C4-2B (cell line): Measurements from ENCODE around the gene ANKH.

Source experiments
- H3K27ac ChIP-seq: fragments of 450-650 bp; 2 replicates; pipeline ENCODE4 v1.5.1; 2017
- ZFX ChIP-seq: fragments of 450-650 bp; IDR thresholded peaks from 2 replicates; pipeline ENCODE4 v1.6.1; 2017
- TF ChIP-seq, protein P1 (sequence below): fragments of 450-650 bp; conservative IDR thresholded peaks from 2 replicates; pipeline ENCODE4 v1.5.1; 2017; ENCODE audit warnings: mild to moderate bottlenecking

ANKH gene

DNA sequence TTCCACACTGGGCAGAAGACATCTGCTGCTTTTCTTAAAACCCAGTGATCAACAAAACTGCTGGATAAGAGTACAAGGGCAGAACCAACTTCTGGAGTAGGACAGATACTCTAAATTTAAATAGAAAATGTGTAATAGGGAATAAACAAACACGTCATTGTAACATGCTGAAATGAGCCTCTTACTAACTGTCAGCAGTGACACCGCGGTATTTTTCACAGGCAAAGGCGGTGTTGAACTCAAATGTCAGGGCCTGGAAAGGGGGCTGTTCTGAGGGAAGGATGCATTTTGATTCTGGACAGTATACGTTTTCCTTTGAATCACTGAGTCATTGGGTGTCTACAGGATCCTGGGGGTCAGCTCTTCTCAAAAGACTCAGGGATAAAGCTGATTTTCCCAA lies 133.5 kb downstream of the ANKH start:
- H3K27ac ChIP-seq: no peak overlapping the region
- TF ChIP-seq ZFX: no peak
- TF ChIP-seq, protein P1, sequence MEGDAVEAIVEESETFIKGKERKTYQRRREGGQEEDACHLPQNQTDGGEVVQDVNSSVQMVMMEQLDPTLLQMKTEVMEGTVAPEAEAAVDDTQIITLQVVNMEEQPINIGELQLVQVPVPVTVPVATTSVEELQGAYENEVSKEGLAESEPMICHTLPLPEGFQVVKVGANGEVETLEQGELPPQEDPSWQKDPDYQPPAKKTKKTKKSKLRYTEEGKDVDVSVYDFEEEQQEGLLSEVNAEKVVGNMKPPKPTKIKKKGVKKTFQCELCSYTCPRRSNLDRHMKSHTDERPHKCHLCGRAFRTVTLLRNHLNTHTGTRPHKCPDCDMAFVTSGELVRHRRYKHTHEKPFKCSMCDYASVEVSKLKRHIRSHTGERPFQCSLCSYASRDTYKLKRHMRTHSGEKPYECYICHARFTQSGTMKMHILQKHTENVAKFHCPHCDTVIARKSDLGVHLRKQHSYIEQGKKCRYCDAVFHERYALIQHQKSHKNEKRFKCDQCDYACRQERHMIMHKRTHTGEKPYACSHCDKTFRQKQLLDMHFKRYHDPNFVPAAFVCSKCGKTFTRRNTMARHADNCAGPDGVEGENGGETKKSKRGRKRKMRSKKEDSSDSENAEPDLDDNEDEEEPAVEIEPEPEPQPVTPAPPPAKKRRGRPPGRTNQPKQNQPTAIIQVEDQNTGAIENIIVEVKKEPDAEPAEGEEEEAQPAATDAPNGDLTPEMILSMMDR: no peak

DNA sequence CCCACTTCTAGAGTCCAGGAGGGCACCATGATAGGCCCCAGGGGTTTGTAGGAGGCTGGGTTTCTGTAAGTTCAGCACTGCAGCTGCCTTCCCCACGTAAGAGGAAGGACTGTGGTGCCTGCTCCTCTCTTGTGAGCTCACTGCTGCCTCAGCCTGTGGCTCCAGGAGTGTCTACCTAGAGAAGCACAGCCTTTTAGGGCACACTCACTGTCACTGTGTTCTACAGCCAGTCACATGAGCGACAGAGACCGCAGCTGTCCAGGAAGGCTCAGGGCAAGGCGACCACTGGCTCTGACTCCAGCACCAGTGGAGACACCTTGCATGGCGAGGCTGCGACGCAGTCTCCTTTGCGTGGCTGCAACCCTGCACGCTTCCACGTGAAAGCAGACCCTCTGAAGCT lies 134.3 kb downstream of the ANKH start:
- no peak overlapping the region for H3K27ac ChIP-seq
- TF ChIP-seq ZFX: no peak
- TF ChIP-seq, protein P1: no peak

DNA sequence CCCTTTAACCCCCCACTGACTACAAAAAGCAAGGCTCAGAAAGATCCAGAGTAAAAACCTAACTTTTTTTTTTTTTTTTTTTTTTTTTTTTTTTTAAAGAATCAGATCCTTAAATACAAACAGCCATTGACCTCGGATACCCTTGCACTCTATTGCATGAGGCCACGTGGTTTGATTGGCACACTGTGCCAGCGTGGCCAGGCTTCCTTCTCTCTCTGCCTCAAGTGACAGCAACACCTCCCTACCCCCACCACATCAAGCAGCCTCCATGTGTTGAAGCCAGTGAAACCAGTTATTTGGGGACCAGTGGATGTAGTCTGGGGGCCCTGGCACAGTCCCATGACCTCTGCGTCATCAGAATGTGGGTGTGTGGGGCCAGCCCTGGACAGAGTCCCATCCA lies 135.6 kb downstream of the ANKH start:
- H3K27ac ChIP-seq: no peak overlapping the region
- TF ChIP-seq, protein P1: no peak
- no peak for TF ChIP-seq ZFX

DNA sequence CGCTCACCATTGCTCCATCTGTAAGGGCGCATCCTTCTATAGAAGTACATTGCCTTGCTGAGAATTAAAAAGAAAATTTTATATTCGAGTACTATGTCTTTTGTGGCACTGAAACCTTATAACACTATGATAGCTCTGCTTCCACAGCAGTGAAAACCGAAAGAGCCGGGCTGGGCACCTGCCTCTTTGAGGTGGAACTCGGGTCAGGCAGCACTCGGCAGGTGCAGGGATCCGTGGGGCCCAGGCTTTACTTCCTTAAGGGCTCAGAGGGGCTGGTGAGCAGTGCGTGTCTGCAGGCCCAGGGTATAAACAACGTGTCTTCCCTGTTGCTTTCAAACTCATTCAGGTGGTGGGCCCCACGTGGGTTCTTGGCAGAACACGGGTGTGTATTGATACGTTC lies 137.2 kb downstream of the ANKH start:
- no peak for TF ChIP-seq ZFX
- TF ChIP-seq, protein P1: no peak
- no peak overlapping the region for H3K27ac ChIP-seq

DNA sequence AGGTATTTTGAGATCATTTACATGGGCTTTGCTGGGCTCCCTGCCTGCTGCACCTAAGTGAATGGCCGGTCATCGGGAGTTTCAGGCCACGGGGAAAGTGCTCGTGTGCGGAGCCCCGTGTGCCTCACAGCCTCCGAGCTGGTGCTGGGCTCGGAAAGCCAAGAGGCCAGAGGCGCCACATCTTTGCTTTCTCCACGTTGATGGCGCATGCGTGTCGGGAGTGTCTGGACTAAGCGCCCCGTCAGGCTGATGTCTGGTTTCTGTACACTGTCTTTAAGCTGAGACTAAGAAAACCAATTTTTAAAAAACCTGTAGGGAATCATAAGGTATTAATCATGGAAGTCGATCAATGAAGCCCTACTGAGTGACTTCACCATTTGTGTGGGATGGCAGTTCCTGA lies 137.9 kb downstream of the ANKH start:
- no peak overlapping the region for H3K27ac ChIP-seq
- TF ChIP-seq, protein P1: no peak
- no peak for TF ChIP-seq ZFX

DNA sequence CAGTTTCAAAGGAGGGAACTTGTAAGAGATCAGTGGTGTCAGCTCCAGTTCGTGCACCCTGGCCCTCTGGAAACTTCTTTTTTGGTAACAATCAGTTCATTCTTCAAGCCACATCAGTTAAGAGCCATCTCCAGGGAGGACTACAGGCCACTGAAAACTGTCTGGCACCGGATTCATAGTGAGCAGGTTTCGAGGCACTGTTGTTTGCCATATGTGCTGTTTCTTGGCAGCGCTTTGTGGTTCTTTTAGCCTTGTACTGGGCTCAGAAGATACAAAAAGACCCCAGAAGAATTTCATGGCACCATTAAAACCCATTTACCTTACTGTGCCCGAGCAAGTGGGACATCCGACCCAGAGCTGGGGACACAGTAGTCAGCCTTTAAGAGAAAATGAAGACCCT lies 138.6 kb downstream of the ANKH start:
- H3K27ac ChIP-seq: no peak overlapping the region
- no peak for TF ChIP-seq ZFX
- TF ChIP-seq, protein P1: no peak

DNA sequence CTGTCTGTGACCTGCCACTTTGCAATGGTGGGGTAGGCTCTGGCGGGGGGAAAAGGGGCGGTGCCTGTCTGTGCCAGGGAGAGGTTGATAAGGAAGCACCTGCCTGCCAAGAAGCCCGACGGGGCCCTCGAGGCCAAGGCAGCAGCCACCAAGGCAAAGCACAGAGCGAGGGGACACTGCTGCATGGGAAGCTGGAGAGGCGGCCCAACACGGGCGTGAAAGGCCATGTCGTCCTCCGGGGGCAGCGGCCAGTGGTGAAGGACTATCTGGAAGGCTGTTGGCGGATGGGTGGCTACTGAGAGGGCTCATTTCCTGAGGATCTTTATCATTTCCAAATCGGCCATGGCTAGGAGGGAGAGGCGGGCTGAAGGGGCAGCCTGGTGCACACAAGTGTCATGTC lies 140.7 kb downstream of the ANKH start:
- H3K27ac ChIP-seq: no peak overlapping the region
- TF ChIP-seq, protein P1: no peak
- TF ChIP-seq ZFX: no peak
